Erythroblast (primary cell): Measurements from ENCODE around the gene EFNA4.

Experiments
- GATA1 ChIP-seq: IDR thresholded peaks from 2 replicates; pipeline ENCODE4 v1.6.1; 2011; ENCODE audit warnings: low read depth, mild to moderate bottlenecking, control low read depth, low read length, moderate library complexity
- POLR2A ChIP-seq: IDR thresholded peaks from 2 replicates; pipeline ENCODE4 v1.6.1; 2011; ENCODE audit warnings: mild to moderate bottlenecking, low read length

- TF ChIP-seq POLR2A (no peak), GATA1 (no peak)
Observed at GRCh38 chr1:155057788-155058211, 5.7 kb upstream of the EFNA4 start.
